Trophoblast cell (in vitro differentiated cells and primary cell): ENCODE results near the gene OLFM2.
A peak's percentile ranks its signal among the peaks of the same experiment; 100 is the strongest.

Experiments
- DNase-seq, 2 donors: peaks; one replicate each; pipeline ENCODE4 v3.0.0-alpha.2; 2016
- H2AFZ ChIP-seq: 2 replicates; pipeline ENCODE4 v1.6.1; 2013; ENCODE audit warnings: low read length, moderate library complexity, mild to moderate bottlenecking; ENCODE audit not compliant: insufficient read depth, poor library complexity
- H2AK5ac ChIP-seq: 2 replicates; pipeline ENCODE4 v1.6.1; 2013; ENCODE audit warnings: mild to moderate bottlenecking, low read length
- H2BK120ac ChIP-seq: 2 replicates; pipeline ENCODE4 v1.6.1; 2013; ENCODE audit warnings: low read length, mild to moderate bottlenecking, moderate library complexity; ENCODE audit not compliant: insufficient read depth, poor library complexity
- H2BK12ac ChIP-seq: 2 replicates; pipeline ENCODE4 v1.6.1; 2013; ENCODE audit warnings: mild to moderate bottlenecking, low read length, moderate library complexity
- H2BK5ac ChIP-seq: 2 replicates; pipeline ENCODE4 v1.6.1; 2013; ENCODE audit warnings: low read length, low read depth, moderate library complexity, mild to moderate bottlenecking; ENCODE audit not compliant: poor library complexity
- H3K14ac ChIP-seq: 2 replicates; pipeline ENCODE4 v1.6.1; 2013; ENCODE audit warnings: mild to moderate bottlenecking, low read length
- H3K18ac ChIP-seq: 2 replicates; pipeline ENCODE4 v1.6.1; 2013; ENCODE audit warnings: mild to moderate bottlenecking, low read length
- H3K23ac ChIP-seq: 2 replicates; pipeline ENCODE4 v1.6.1; 2013; ENCODE audit warnings: low read length
- H3K27ac ChIP-seq: 2 replicates; pipeline ENCODE4 v1.5.1; 2013; ENCODE audit warnings: low read depth, mild to moderate bottlenecking, inconsistent platforms, low read length, moderate library complexity
- H3K27me3 ChIP-seq: 2 replicates; pipeline ENCODE4 v1.6.1; 2013; ENCODE audit warnings: inconsistent platforms, mild to moderate bottlenecking, low read length, moderate library complexity; ENCODE audit not compliant: insufficient read depth
- H3K36me3 ChIP-seq, 2 experiments: 1 replicate in 1 of 2; 2 replicates in 1 of 2; pipeline ENCODE4 v1.6.1; 2013; ENCODE audit warnings: low read length in 2 of 2, mild to moderate bottlenecking in 2 of 2, moderate library complexity in 1 of 2; ENCODE audit not compliant: insufficient read depth in 2 of 2, control insufficient read depth in 1 of 2
- H3K4ac ChIP-seq: 2 replicates; pipeline ENCODE4 v1.6.1; 2013; ENCODE audit warnings: low read depth, mild to moderate bottlenecking, low read length, moderate library complexity
- H3K4me1 ChIP-seq, 2 experiments: 1 replicate in 1 of 2; 2 replicates in 1 of 2; pipeline ENCODE4 v1.6.1; 2013; ENCODE audit warnings: low read length in 2 of 2, mild to moderate bottlenecking in 2 of 2, moderate library complexity in 1 of 2; ENCODE audit not compliant: insufficient read depth in 2 of 2, control insufficient read depth in 1 of 2
- H3K4me2 ChIP-seq: 2 replicates; pipeline ENCODE4 v1.6.1; 2013; ENCODE audit warnings: inconsistent platforms, mild to moderate bottlenecking, low read length, moderate library complexity
- H3K4me3 ChIP-seq: 2 replicates; pipeline ENCODE4 v1.5.1; 2013; ENCODE audit warnings: mild to moderate bottlenecking, low read depth, low read length, inconsistent platforms
- H3K79me1 ChIP-seq: one replicate; pipeline ENCODE4 v1.6.1; 2013; ENCODE audit warnings: low read length
- H3K79me2 ChIP-seq: 2 replicates; pipeline ENCODE4 v1.6.1; 2013; ENCODE audit warnings: low read length, mild to moderate bottlenecking; ENCODE audit not compliant: control insufficient read depth, insufficient read depth, poor library complexity
- H3K9ac ChIP-seq: 2 replicates; pipeline ENCODE4 v1.6.1; 2013; ENCODE audit warnings: mild to moderate bottlenecking, low read length
- H3K9me3 ChIP-seq: 2 replicates; pipeline ENCODE4 v1.6.1; 2013; ENCODE audit warnings: low read depth, mild to moderate bottlenecking, control low read depth, inconsistent platforms, low read length; ENCODE audit not compliant: insufficient read depth
- H4K12ac ChIP-seq: 2 replicates; pipeline ENCODE4 v1.6.1; 2013; ENCODE audit warnings: low read depth, mild to moderate bottlenecking, low read length, moderate library complexity
- H4K8ac ChIP-seq: 2 replicates; pipeline ENCODE4 v1.6.1; 2013; ENCODE audit warnings: low read depth, mild to moderate bottlenecking, low read length, moderate library complexity
- H4K91ac ChIP-seq: one replicate; pipeline ENCODE4 v1.6.1; 2013; ENCODE audit warnings: low read depth, mild to moderate bottlenecking, low read length, moderate library complexity
- WGBS: extraction: QIAGEN DNeasy Blood & Tissue Kit; methylation state at CpG from one replicate; pipeline ENCODE4 v1.1.7; 2013; ENCODE audit warnings: missing lambda C conversion rate; ENCODE audit not compliant: insufficient read length, insufficient coverage; ENCODE audit errors: extremely low coverage; 5-methylcytosine and 5-hydroxymethylcytosine counted together

The OLFM2 gene

GRCh38 chr19:9937001-9937411 lies 691 bp upstream of the OLFM2 start:
- Histone ChIP-seq H3K4me1 (peaks cover 6% of the 10 kb centered on the region in 2 experiments), H3K4me3 (no peak overlapping the region)
- no peak for DNase-seq

DNA sequence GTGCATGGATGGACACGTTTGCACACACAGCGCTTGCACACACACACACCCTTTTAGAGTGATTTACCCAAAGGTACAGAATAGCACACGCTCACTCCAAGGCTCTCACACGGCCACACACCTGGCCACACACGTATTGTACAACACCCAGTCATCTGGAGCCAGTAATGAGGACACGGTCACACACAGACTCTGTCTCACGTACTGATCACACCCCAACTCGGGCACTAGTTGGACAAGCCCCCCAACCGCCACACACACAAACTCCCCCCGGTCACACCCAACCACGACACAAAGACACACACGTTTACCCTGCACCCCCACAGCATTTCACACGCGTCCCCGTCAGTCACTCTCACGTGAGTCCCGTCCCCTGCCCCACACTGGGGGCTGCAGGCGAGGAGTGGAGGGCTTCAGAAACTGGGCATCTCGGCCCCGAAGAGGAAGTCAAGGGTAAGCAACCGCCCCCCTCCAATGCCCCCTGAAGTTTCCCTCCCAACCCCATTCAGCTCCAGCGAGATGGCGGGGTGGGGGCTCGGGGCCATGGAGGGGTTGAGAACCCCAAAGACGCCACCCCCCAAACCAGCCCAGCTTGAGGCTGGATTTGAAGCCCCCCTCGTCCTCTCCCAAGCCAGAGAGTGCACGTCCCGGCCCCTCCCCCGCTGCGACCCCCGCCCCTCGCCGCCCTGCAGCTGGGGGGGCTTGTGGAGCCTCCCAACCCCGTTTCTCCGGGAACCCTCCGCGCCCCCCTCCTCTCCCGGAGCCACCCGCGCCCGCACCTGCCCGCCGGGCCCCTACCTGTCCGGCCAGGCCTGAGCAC lies 599 bp downstream of the OLFM2 start:
- H3K23ac ChIP-seq, result peak overlapping the region; percentile 49
- peaks cover 10% of the 10 kb centered on the region for H3K27me3 ChIP-seq
- no peak overlapping the region for H3K14ac ChIP-seq
- peak overlapping the region; percentile 69 for H3K4me3 ChIP-seq
- H2BK12ac ChIP-seq, result no peak overlapping the region
- no CpG with 5 or more reads among the region's 44 CpGs for WGBS
- no peak overlapping the region for H3K4ac ChIP-seq
- no peak overlapping the region for H2BK5ac ChIP-seq
- no peak overlapping the region for H2BK120ac ChIP-seq
- H3K4me1 ChIP-seq, result peaks cover 6% of the 10 kb centered on the region in 2 experiments
- no peaks in the 10 kb centered on the region for H3K79me2 ChIP-seq
- no peaks in the 10 kb centered on the region for H3K36me3 ChIP-seq
- peaks cover 2% of the 10 kb centered on the region for H3K9me3 ChIP-seq
- H4K91ac ChIP-seq, result peak overlapping the region; percentile 51
- no peak overlapping the region for H2AK5ac ChIP-seq
- peak overlapping the region; percentile 89 for H2AFZ ChIP-seq
- peaks cover 2% of the 10 kb centered on the region for H3K79me1 ChIP-seq
- peak overlapping the region; percentile 55 for H4K8ac ChIP-seq
- no peak for DNase-seq
- H3K4me2 ChIP-seq, result peak overlapping the region; percentile 64
- H4K12ac ChIP-seq, result peak overlapping the region; percentile 71
- no peak overlapping the region for H3K18ac ChIP-seq
- H3K9ac ChIP-seq, result no peak overlapping the region
- H3K27ac ChIP-seq, result no peak overlapping the region

More at GRCh38 chr19:9937001-9937411, 691 bp upstream of the OLFM2 start:
- H3K27ac ChIP-seq, result no peak overlapping the region
- H3K79me2 ChIP-seq, result no peaks in the 10 kb centered on the region
- peaks cover 2% of the 10 kb centered on the region for H3K9me3 ChIP-seq
- H2AFZ ChIP-seq, result no peak overlapping the region
- no peak overlapping the region for H4K12ac ChIP-seq
- no CpG with 5 or more reads among the region's 20 CpGs for WGBS
- peaks cover 2% of the 10 kb centered on the region for H3K79me1 ChIP-seq
- no peak overlapping the region for H3K18ac ChIP-seq
- peak overlapping the region; percentile 69 for H3K4me2 ChIP-seq
- no peak overlapping the region for H4K8ac ChIP-seq
- no peak overlapping the region for H2AK5ac ChIP-seq
- no peak overlapping the region for H2BK120ac ChIP-seq
- H3K4ac ChIP-seq, result no peak overlapping the region
- peaks cover 10% of the 10 kb centered on the region for H3K27me3 ChIP-seq
- H3K36me3 ChIP-seq, result no peaks in the 10 kb centered on the region
- H2BK12ac ChIP-seq, result no peak overlapping the region
- H3K9ac ChIP-seq, result no peak overlapping the region
- H4K91ac ChIP-seq, result no peak overlapping the region
- no peak overlapping the region for H3K14ac ChIP-seq
- no peak overlapping the region for H2BK5ac ChIP-seq
- H3K23ac ChIP-seq, result no peak overlapping the region

- Histone ChIP-seq H2BK5ac (no peak overlapping the region), H3K14ac (no peak overlapping the region), H3K9ac (no peak overlapping the region), H3K4me1 (peaks cover 6% of the 10 kb centered on the region in 2 experiments), H3K27me3 (peaks cover 10% of the 10 kb centered on the region), H3K18ac (no peak overlapping the region), H3K79me2 (no peaks in the 10 kb centered on the region), H3K27ac (no peak overlapping the region), H3K79me1 (peaks cover 2% of the 10 kb centered on the region), H3K9me3 (peaks cover 2% of the 10 kb centered on the region), H2BK12ac (no peak overlapping the region), H3K4me3 (no peak overlapping the region), H3K23ac (no peak overlapping the region), H4K91ac (no peak overlapping the region), H2AFZ (no peak overlapping the region), H4K8ac (no peak overlapping the region), H3K4ac (no peak overlapping the region), H2AK5ac (no peak overlapping the region), H2BK120ac (no peak overlapping the region), H3K36me3 (no peaks in the 10 kb centered on the region), H4K12ac (no peak overlapping the region), H3K4me2 (no peak overlapping the region)
- no CpG with 5 or more reads among the region's 23 CpGs for WGBS
- peak; percentile 23 to 58 for DNase-seq
Measured at GRCh38 chr19:9934132-9934950, 2.0 kb downstream of the OLFM2 start.

- Histone ChIP-seq H3K4me3 (no peak overlapping the region), H3K27ac (no peak overlapping the region), H2BK12ac (no peak overlapping the region), H3K79me2 (no peaks in the 10 kb centered on the region), H3K18ac (no peak overlapping the region), H4K12ac (no peak overlapping the region), H3K4me2 (no peak overlapping the region), H2AK5ac (no peak overlapping the region), H3K23ac (no peak overlapping the region), H3K27me3 (peaks cover 10% of the 10 kb centered on the region), H4K8ac (no peak overlapping the region), H2AFZ (no peak overlapping the region), H2BK5ac (no peak overlapping the region), H3K14ac (no peak overlapping the region), H3K36me3 (no peaks in the 10 kb centered on the region), H4K91ac (no peak overlapping the region), H3K9ac (no peak overlapping the region), H3K4ac (no peak overlapping the region), H3K4me1 (peaks cover 6% of the 10 kb centered on the region in 2 experiments), H3K79me1 (peaks cover 2% of the 10 kb centered on the region), H3K9me3 (no peaks in the 10 kb centered on the region), H2BK120ac (no peak overlapping the region)
- DNase-seq, result no peak
- WGBS, result no CpG with 5 or more reads among the region's 4 CpGs
Measured at GRCh38 chr19:9932835-9933234, 3.5 kb downstream of the OLFM2 start.
